ENCODE data around the gene MTG1.
"Not testable (repeated sequence)": the region's sequence is repeated elsewhere in the genome, so short reads cannot be mapped to it uniquely, and the experiment has no call there.

The MTG1 gene

GRCh38 chr10:133396035-133396624 is 2.2 kb downstream of the MTG1 start:
- in situ Hi-C loops (cut with MboI; ENCODE audit: low sequenced_read_pairs) = no loop called here

GRCh38 chr10:133397938-133398337 is 4.0 kb downstream of the MTG1 start:
- in situ Hi-C loops (cut with MboI; ENCODE audit: low sequenced_read_pairs) = no loop called here

GRCh38 chr10:133399123-133399601 is 5.2 kb downstream of the MTG1 start:
- in situ Hi-C loops (cut with MboI; ENCODE audit: low sequenced_read_pairs) = no loop called here

GRCh38 chr10:133400624-133401424 is 6.9 kb downstream of the MTG1 start:
- in situ Hi-C loops (cut with MboI; ENCODE audit: low sequenced_read_pairs) = no loop called here

GRCh38 chr10:133401500-133401899 is 7.5 kb downstream of the MTG1 start:
- in situ Hi-C loops (cut with MboI; ENCODE audit: low sequenced_read_pairs) = no loop called here

- in situ Hi-C loops (cut with MboI; ENCODE audit: low sequenced_read_pairs) = no loop called here
Measured at GRCh38 chr10:133401981-133402725, 8.2 kb downstream of the MTG1 start.

- in situ Hi-C loops (cut with MboI; ENCODE audit: low sequenced_read_pairs) = no loop called here
Measured at GRCh38 chr10:133403359-133403758, 9.4 kb downstream of the MTG1 start.

GRCh38 chr10:133403784-133404183 is 9.8 kb downstream of the MTG1 start:
- in situ Hi-C loops (cut with MboI; ENCODE audit: low sequenced_read_pairs) = no loop called here

GRCh38 chr10:133405272-133405671 is 11.3 kb downstream of the MTG1 start:
- in situ Hi-C loops (cut with MboI; ENCODE audit: low sequenced_read_pairs) = no loop called here

- in situ Hi-C loops (cut with MboI; ENCODE audit: low sequenced_read_pairs) = no loop called here
Measured at GRCh38 chr10:133405844-133406527, 12.0 kb downstream of the MTG1 start.

GRCh38 chr10:133411523-133412380 is 17.8 kb downstream of the MTG1 start:
- in situ Hi-C loops (cut with MboI; ENCODE audit: low sequenced_read_pairs) = no loop called here

- in situ Hi-C loops (cut with MboI; ENCODE audit: low sequenced_read_pairs) = no loop called here
Measured at GRCh38 chr10:133412381-133412711, 18.4 kb downstream of the MTG1 start.

- in situ Hi-C loops (cut with MboI; ENCODE audit: low sequenced_read_pairs) = not testable (repeated sequence)
Measured at GRCh38 chr10:133414401-133414800, 20.4 kb downstream of the MTG1 start.

- in situ Hi-C loops (cut with MboI; ENCODE audit: low sequenced_read_pairs) = no loop called here
Measured at GRCh38 chr10:133415752-133416151, 21.8 kb downstream of the MTG1 start.

- in situ Hi-C loops (cut with MboI; ENCODE audit: low sequenced_read_pairs) = no loop called here
Measured at GRCh38 chr10:133418289-133418993, 24.5 kb downstream of the MTG1 start.

- in situ Hi-C loops (cut with MboI; ENCODE audit: low sequenced_read_pairs) = no loop called here
Measured at GRCh38 chr10:133419211-133419950, 25.4 kb downstream of the MTG1 start.

- in situ Hi-C loops (cut with MboI; ENCODE audit: low sequenced_read_pairs) = no loop called here
Measured at GRCh38 chr10:133420028-133420427, 26.1 kb downstream of the MTG1 start.

GRCh38 chr10:133420579-133420978 is 26.6 kb downstream of the MTG1 start:
- in situ Hi-C loops (cut with MboI; ENCODE audit: low sequenced_read_pairs) = no loop called here
